GM21526 (cell line): ENCODE measurements around the gene CYP1A2.

Experiments used
- ATAC-seq: cut with Tn5 transposase; IDR thresholded peaks from one replicate; pipeline ENCODE4 v1.9.1; 2021; ENCODE audit warnings: moderate library complexity; ENCODE audit not compliant: unreplicated experiment, low FRiP score

CYP1A2 gene

GRCh38 chr15:74800559-74801094 is 52.0 kb downstream of the CYP1A2 start:
- ATAC-seq, result no peak

DNA sequence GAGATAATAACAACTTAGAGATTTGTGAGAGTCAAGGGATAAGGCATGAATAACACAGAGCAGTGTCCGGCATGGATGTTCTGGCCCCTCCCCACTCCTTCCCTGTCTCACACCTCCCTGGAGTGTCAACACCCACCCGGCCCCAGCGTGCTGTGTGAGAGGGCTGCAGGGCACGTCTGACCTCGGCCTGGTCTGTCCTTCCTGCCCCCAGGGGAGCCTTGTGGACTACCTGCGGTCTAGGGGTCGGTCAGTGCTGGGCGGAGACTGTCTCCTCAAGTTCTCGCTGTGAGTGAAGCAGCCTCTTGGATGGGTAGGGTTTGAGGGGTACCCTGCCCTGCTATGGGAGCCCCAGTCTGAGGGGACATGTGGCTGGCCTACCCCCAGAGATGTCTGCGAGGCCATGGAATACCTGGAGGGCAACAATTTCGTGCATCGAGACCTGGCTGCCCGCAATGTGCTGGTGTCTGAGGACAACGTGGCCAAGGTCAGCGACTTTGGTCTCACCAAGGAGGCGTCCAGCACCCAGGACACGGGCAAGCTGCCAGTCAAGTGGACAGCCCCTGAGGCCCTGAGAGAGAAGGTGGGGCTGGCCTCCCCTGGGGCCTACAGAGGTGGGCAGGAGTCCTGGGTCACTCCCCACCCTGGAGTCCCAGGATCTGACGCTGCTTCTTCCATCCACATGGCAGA is 52.8 kb downstream of the CYP1A2 start:
- no peak for ATAC-seq

GRCh38 chr15:74802290-74802689 is 53.6 kb downstream of the CYP1A2 start:
- no peak for ATAC-seq

- ATAC-seq, result no peak
These were observed 54.3 kb downstream of the CYP1A2 start for GRCh38 chr15:74802862-74803447.

- no peak for ATAC-seq
These were observed 56.3 kb downstream of the CYP1A2 start for GRCh38 chr15:74804935-74805334.
